Stimulated activated CD8-positive, alpha-beta memory T cell treated with anti-CD3 and anti-CD28 coated beads, Interleukin-4, amount 100 ng/mL, for 1 hour (primary cell): ENCODE measurements around the gene ACBD6.

Experiments used
- DNase-seq, 2 donors: peaks; one replicate each; pipeline ENCODE4 v3.0.0-alpha.2; 2020; ENCODE audit warnings: low read depth in 2 of 2, low spot score in 1 of 2

The ACBD6 gene

GRCh38 chr1:180301135-180301742 is 201.1 kb downstream of the ACBD6 start:
- no peak for DNase-seq

- DNase-seq, result no peak
These were observed 202.7 kb downstream of the ACBD6 start for GRCh38 chr1:180299479-180300221.

- DNase-seq, result no peak
These were observed 206.4 kb downstream of the ACBD6 start for GRCh38 chr1:180295999-180296398.

GRCh38 chr1:180294711-180295110 is 207.7 kb downstream of the ACBD6 start:
- DNase-seq, result no peak

- no peak for DNase-seq
These were observed 211.4 kb downstream of the ACBD6 start for GRCh38 chr1:180291004-180291403.

GRCh38 chr1:180290265-180291001 is 211.9 kb downstream of the ACBD6 start:
- no peak for DNase-seq

GRCh38 chr1:180288940-180289339 is 213.4 kb downstream of the ACBD6 start:
- no peak for DNase-seq

- no peak for DNase-seq
These were observed 214.2 kb downstream of the ACBD6 start for GRCh38 chr1:180287988-180288705.

- no peak for DNase-seq
These were observed 216.0 kb downstream of the ACBD6 start for GRCh38 chr1:180286417-180286816.

GRCh38 chr1:180283098-180283497 is 219.3 kb downstream of the ACBD6 start:
- no peak for DNase-seq

- no peak for DNase-seq
These were observed 219.9 kb downstream of the ACBD6 start for GRCh38 chr1:180282401-180283044.

GRCh38 chr1:180281490-180281889 is 220.9 kb downstream of the ACBD6 start:
- no peak for DNase-seq

GRCh38 chr1:180280617-180281016 is 221.8 kb downstream of the ACBD6 start:
- DNase-seq, result no peak

GRCh38 chr1:180279651-180280050 is 222.7 kb downstream of the ACBD6 start:
- no peak for DNase-seq

GRCh38 chr1:180278596-180279395 is 223.6 kb downstream of the ACBD6 start:
- DNase-seq, result no peak

- no peak for DNase-seq
These were observed 224.2 kb downstream of the ACBD6 start for GRCh38 chr1:180278194-180278515.

- DNase-seq, result no peak
These were observed 224.7 kb downstream of the ACBD6 start for GRCh38 chr1:180277476-180278193.

GRCh38 chr1:180275726-180276125 is 226.7 kb downstream of the ACBD6 start:
- DNase-seq, result no peak

GRCh38 chr1:180274221-180274620 is 228.2 kb downstream of the ACBD6 start:
- no peak for DNase-seq

GRCh38 chr1:180273066-180273465 is 229.3 kb downstream of the ACBD6 start:
- DNase-seq, result no peak
